H1 (cell line): ENCODE measurements around the gene SLC25A11. TPM values are rescaled to one million over a fixed set of nuclear protein-coding genes. Genes with fewer than 3 reads are reported as not detected.

Experiments used
- CTCF ChIA-PET: fragments of 300-600 bp; sonication (Branson Sonifier 250); formaldehyde crosslinking; loops from one replicate; lab custom pipeline; 2021; ENCODE audit not compliant: partially characterized antibody; lab: Charles Lee
- POLR2A ChIA-PET: fragments of 300-600 bp; sonication (Branson Sonifier 250); formaldehyde crosslinking; loops from one replicate; lab custom pipeline; 2021; ENCODE audit warnings: inconsistent platforms; ENCODE audit not compliant: partially characterized antibody; lab: Charles Lee
- DNase-seq, 2 experiments: peaks; one replicate each; pipeline versions ENCODE4 v3.0.0 to v3.0.0-alpha.2; 2010 to 2022; ENCODE audit warnings: low spot score in 2 of 2, low read depth in 1 of 2, mixed read lengths in 1 of 2
- FAIRE-seq: peaks from 2 replicates; lab custom pipeline; 2011; peaks lifted over from hg19 to GRCh38; lab: Jason Lieb, UNC
- H2AFZ ChIP-seq: 2 replicates; pipeline ENCODE4 v1.8.1; 2012; ENCODE audit warnings: low read length, inconsistent platforms
- H2AK5ac ChIP-seq: 2 replicates; pipeline ENCODE4 v1.6.1; 2013; ENCODE audit warnings: low read depth, low read length
- H2BK120ac ChIP-seq: replicated peaks from 2 replicates; pipeline ENCODE3; 2013; ENCODE audit warnings: low read depth, low read length, inconsistent platforms
- H2BK12ac ChIP-seq: 2 replicates; pipeline ENCODE4 v1.6.1; 2013; ENCODE audit warnings: low read depth, low read length
- H2BK15ac ChIP-seq: 2 replicates; pipeline ENCODE4 v1.6.1; 2013; ENCODE audit warnings: low read length
- H2BK20ac ChIP-seq: 2 replicates; pipeline ENCODE4 v1.6.1; 2013; ENCODE audit warnings: low read length
- H2BK5ac ChIP-seq: 2 replicates; pipeline ENCODE4 v1.6.1; 2013; ENCODE audit warnings: low read depth, low read length
- H3K14ac ChIP-seq: 2 replicates; pipeline ENCODE4 v1.6.1; 2013; ENCODE audit warnings: inconsistent platforms; ENCODE audit not compliant: insufficient read length
- H3K18ac ChIP-seq: 2 replicates; pipeline ENCODE4 v1.6.1; 2013; ENCODE audit warnings: low read length; ENCODE audit errors: extremely low read depth
- H3K23ac ChIP-seq: 2 replicates; pipeline ENCODE4 v1.6.1; 2013; ENCODE audit warnings: inconsistent platforms; ENCODE audit not compliant: insufficient read length
- H3K23me2 ChIP-seq: 2 replicates; pipeline ENCODE4 v1.6.1; 2013; ENCODE audit warnings: low read depth, low read length
- H3K27ac ChIP-seq: 2 replicates; pipeline ENCODE4 v1.6.1; 2011; ENCODE audit warnings: low read depth, low read length, inconsistent platforms
- H3K27me3 ChIP-seq, 4 experiments: replicated peaks in 1 of 4; 1 replicate in 1 of 4; 2 replicates in 3 of 4; pipeline versions ENCODE4 v1.6.1 to v1.8.1; 2011 to 2013; ENCODE audit warnings: low read length in 3 of 4, mild to moderate bottlenecking in 3 of 4, inconsistent platforms in 2 of 4, mixed read lengths in 2 of 4, moderate library complexity in 1 of 4; ENCODE audit not compliant: control insufficient read depth in 3 of 4, insufficient read depth in 3 of 4; ENCODE audit errors: extremely low read depth in 1 of 4
- H3K36me3 ChIP-seq, 4 experiments: 2 replicates each; pipeline versions ENCODE4 v1.6.1 to v1.8.1; 2011 to 2013; ENCODE audit warnings: mild to moderate bottlenecking in 4 of 4, low read length in 3 of 4, moderate library complexity in 2 of 4, control low read depth in 1 of 4, inconsistent platforms in 1 of 4; ENCODE audit not compliant: insufficient read depth in 4 of 4, control insufficient read depth in 2 of 4
- H3K4ac ChIP-seq: replicated peaks from 2 replicates; pipeline ENCODE3; 2013; ENCODE audit warnings: low read length, low read depth, mixed read lengths, inconsistent platforms; ENCODE audit not compliant: insufficient read length
- H3K4me1 ChIP-seq, 4 experiments: replicated peaks in 1 of 4; 1 replicate in 1 of 4; 2 replicates in 3 of 4; pipeline versions ENCODE4 v1.6.1 to v1.8.1; 2011 to 2013; ENCODE audit warnings: low read length in 3 of 4, inconsistent platforms in 2 of 4, mixed read lengths in 1 of 4; ENCODE audit not compliant: insufficient read depth in 4 of 4, control insufficient read depth in 3 of 4
- H3K4me2 ChIP-seq, 2 experiments: 2 replicates each; pipeline versions ENCODE4 v1.6.1 to v1.8.1; 2011 to 2013; ENCODE audit warnings: low read depth in 2 of 2, low read length in 2 of 2, control low read depth in 1 of 2, inconsistent platforms in 1 of 2, mild to moderate bottlenecking in 1 of 2; ENCODE audit not compliant: insufficient read depth in 1 of 2
- H3K4me3 ChIP-seq, 4 experiments: fragments of 200-600, 300-600 bp in 1 of 4; sonication (generic), shearing (Covaris generic), sonication (Bioruptor Twin) in 1 of 4; 2 replicates each; pipeline versions ENCODE4 v1.5.1 to v1.8.1; 2011 to 2016; ENCODE audit warnings: low read length in 4 of 4, low read depth in 3 of 4, control low read depth in 2 of 4, inconsistent platforms in 2 of 4, mild to moderate bottlenecking in 2 of 4, mixed read lengths in 1 of 4, moderate library complexity in 1 of 4; ENCODE audit not compliant: insufficient read depth in 2 of 4; ENCODE audit errors: extremely low read depth in 1 of 4
- H3K56ac ChIP-seq: replicated peaks from 2 replicates; pipeline ENCODE3; 2013; ENCODE audit warnings: low read depth, mild to moderate bottlenecking, mixed read lengths, low read length, inconsistent platforms; ENCODE audit not compliant: insufficient read length
- H3K79me1 ChIP-seq: 2 replicates; pipeline ENCODE4 v1.6.1; 2013; ENCODE audit warnings: low read depth, low read length, control low read depth
- H3K79me2 ChIP-seq, 2 experiments: 2 replicates each; pipeline versions ENCODE4 v1.6.1 to v1.8.1; 2012 to 2013; ENCODE audit warnings: low read length in 2 of 2, mild to moderate bottlenecking in 2 of 2, inconsistent platforms in 1 of 2; ENCODE audit not compliant: insufficient read depth in 2 of 2, control insufficient read depth in 1 of 2
- H3K9ac ChIP-seq, 4 experiments: replicated peaks in 1 of 4; 1 replicate in 1 of 4; 2 replicates in 3 of 4; pipeline versions ENCODE4 v1.6.1 to v1.8.1; 2011 to 2013; ENCODE audit warnings: low read depth in 3 of 4, low read length in 3 of 4, control low read depth in 2 of 4, mild to moderate bottlenecking in 2 of 4, moderate library complexity in 2 of 4, inconsistent platforms in 1 of 4; ENCODE audit errors: extremely low read depth in 1 of 4
- H3K9me3 ChIP-seq, 2 experiments: 2 replicates each; pipeline versions ENCODE4 v1.6.1 to v1.8.1; 2012 to 2013; ENCODE audit warnings: mild to moderate bottlenecking in 2 of 2, moderate library complexity in 2 of 2, control low read depth in 1 of 2, inconsistent platforms in 1 of 2, low read depth in 1 of 2, low read length in 1 of 2, mixed read lengths in 1 of 2; ENCODE audit not compliant: insufficient read depth in 2 of 2
- H4K20me1 ChIP-seq, 2 experiments: replicated peaks in 1 of 2; 2 replicates each; pipeline versions ENCODE3 to v1.8.1; 2011 to 2013; ENCODE audit warnings: inconsistent platforms in 2 of 2, low read length in 2 of 2, mild to moderate bottlenecking in 1 of 2; ENCODE audit not compliant: insufficient read depth in 2 of 2, control insufficient read depth in 1 of 2
- H4K5ac ChIP-seq: 2 replicates; pipeline ENCODE4 v1.6.1; 2013; ENCODE audit warnings: low read length, low read depth, mixed read lengths, inconsistent platforms; ENCODE audit not compliant: insufficient read length
- H4K8ac ChIP-seq: 2 replicates; pipeline ENCODE4 v1.8.0; 2013; ENCODE audit warnings: mild to moderate bottlenecking, moderate library complexity, low read length, inconsistent platforms; ENCODE audit not compliant: insufficient read depth; ENCODE audit errors: extremely low read depth
- H4K91ac ChIP-seq: replicated peaks from 2 replicates; pipeline ENCODE3; 2013; ENCODE audit warnings: low read length, mixed read lengths, inconsistent platforms; ENCODE audit not compliant: insufficient read length
- BACH1 ChIP-seq: IDR thresholded peaks from 2 replicates; pipeline ENCODE4 v1.6.1; 2012; ENCODE audit warnings: low read length, improper control_type of control experiment
- BCL11A ChIP-seq, 2 experiments: IDR thresholded peaks; one replicate each; pipeline ENCODE4 v1.6.1; 2011; ENCODE audit warnings: low read depth in 2 of 2, low read length in 2 of 2, mild to moderate bottlenecking in 2 of 2
- CTCF ChIP-seq, 3 experiments: IDR thresholded peaks; 1 replicate in 2 of 3; 2 replicates in 1 of 3; pipeline versions ENCODE4 v1.5.1 to v1.6.1; 2011; ENCODE audit warnings: low read length in 3 of 3, mild to moderate bottlenecking in 3 of 3, inconsistent platforms in 2 of 3, low read depth in 1 of 3, moderate library complexity in 1 of 3; ENCODE audit not compliant: insufficient read depth in 1 of 3; ENCODE audit errors: control extremely low read depth in 1 of 3
- KDM5A ChIP-seq: fragments of 200-600 bp; IDR thresholded peaks from 2 replicates; pipeline ENCODE4 v1.7.1; 2012; ENCODE audit warnings: mild to moderate bottlenecking, low read length, inconsistent platforms, mixed read lengths
- PHF8 ChIP-seq: fragments of 200-600 bp; sonication (generic); conservative IDR thresholded peaks from 2 replicates; pipeline ENCODE4 v1.7.1; 2012; ENCODE audit warnings: low read depth, mild to moderate bottlenecking, inconsistent platforms, low read length, moderate library complexity
- POU5F1 ChIP-seq: IDR thresholded peaks from 2 replicates; pipeline ENCODE4 v1.6.1; 2011; ENCODE audit warnings: low read depth, mild to moderate bottlenecking, low read length, moderate library complexity
- TAF1 ChIP-seq: IDR thresholded peaks from 2 replicates; pipeline ENCODE4 v1.6.1; 2011; ENCODE audit warnings: mild to moderate bottlenecking, low read depth, low read length
- WGBS, 2 experiments: shearing (Covaris generic) in 1 of 2; methylation state at CpG; one replicate each; pipeline versions ENCODE4 v1.1.6 to v1.1.7; 2013 to 2015; ENCODE audit warnings: low lambda C conversion rate in 2 of 2, mixed read lengths in 2 of 2, inconsistent platforms in 1 of 2, low coverage in 1 of 2, missing lambda C conversion rate in 1 of 2; ENCODE audit not compliant: insufficient replicate concordance in 2 of 2, insufficient coverage in 1 of 2, insufficient read length in 1 of 2; ENCODE audit errors: extremely low coverage in 1 of 2, missing lambda C conversion rate in 1 of 2; 5-methylcytosine and 5-hydroxymethylcytosine counted together
- polyA plus RNA-seq, 7 experiments: library from polyadenylated mRNA; depleted of rRNA in 3 of 7; stranded (reverse) in 5 of 7; unstranded in 2 of 7; fragments of >200 nt in 5 of 7; fragments of 200-250 nt in 2 of 7; gene quantifications; 1 replicate in 5 of 7; 2 replicates in 1 of 7; 4 replicates in 1 of 7; pipeline versions ENCODE4 v1.2.1 to v1.2.3, GENCODE V29; 2011 to 2013; ENCODE audit warnings: missing spikeins in 2 of 7, mixed read lengths in 2 of 7
- total RNA-seq: library from RNA; stranded (reverse); fragmentation: NEBNext Ultra II Directional; extraction: Animal tissue kit (Norgen Biotek cat#: 25700); gene quantifications from 2 replicates; pipeline ENCODE4 v1.2.1, GENCODE V29; 2021
- TF ChIP-seq, protein P1 (sequence below): IDR thresholded peaks from 2 replicates; pipeline ENCODE4 v1.6.1; 2012; ENCODE audit warnings: inconsistent platforms

SLC25A11 gene
- total and polyA plus RNA-seq, 2 of the 8 experiments (the other 6 are each of a cell fraction or from before 2014, with no cell fraction given), result 55.9 to 97.0 TPM

- H3K14ac ChIP-seq, result no peak overlapping the region
- no peak overlapping the region for H3K18ac ChIP-seq
- POLR2A ChIA-PET, result interaction anchor here (0.7 to 27.4 kb wide), 12 partner anchors 8 to 63 kb away, joined by 3 to 987 read pairs (median 8); partner anchors contain the start of genes C17orf107, CHRNE, ENO3 and INCA1
- H3K79me2 ChIP-seq, result peaks cover 0 to 12% of the 10 kb centered on the region in 2 experiments; a peak in 3 of 4 replicates
- FAIRE-seq (no peak), DNase-seq (no peak)
- H2BK5ac ChIP-seq, result no peak overlapping the region
- H2BK120ac ChIP-seq, result no peak overlapping the region
- no peak overlapping the region for H2AK5ac ChIP-seq
- peaks cover 9 to 16% (median 13%) of the 10 kb centered on the region in 4 experiments for H3K36me3 ChIP-seq
- CTCF ChIA-PET, result interaction anchor here (0.7 to 1.3 kb wide), 8 partner anchors 9 to 131 kb away, joined by 3 to 10 read pairs (median 4); no protein-coding TSS in a partner anchor
- H3K9me3 ChIP-seq, result no peaks in the 10 kb centered on the region
- H3K4me1 ChIP-seq, result peaks cover 0 to 8% (median 6%) of the 10 kb centered on the region in 4 experiments; a peak in 6 of 7 replicates
- no peak overlapping the region for H2BK20ac ChIP-seq
- H3K56ac ChIP-seq, result no peak overlapping the region
- no peak overlapping the region for H4K5ac ChIP-seq
- H3K4ac ChIP-seq, result no peak overlapping the region
- no peak overlapping the region for H2BK15ac ChIP-seq
- peaks cover 9% of the 10 kb centered on the region for H3K79me1 ChIP-seq
- H3K27me3 ChIP-seq, result no peaks in the 10 kb centered on the region
- 83% methylated on average over 14 of the region's 14 CpGs; no CpG with 5 or more reads in 1 of the 2 experiments for whole genome bisulfite sequencing, 2 experiments
- peaks cover 8% of the 10 kb centered on the region; the same call in 1 of the 2 replicates for H3K23me2 ChIP-seq
- H4K91ac ChIP-seq, result no peak overlapping the region
- H2BK12ac ChIP-seq, result no peak overlapping the region
- no peak overlapping the region for H2AFZ ChIP-seq
- H4K20me1 ChIP-seq, result peaks cover 0 to 1% of the 10 kb centered on the region in 2 experiments
- no peak overlapping the region for H3K9ac ChIP-seq
- H3K27ac ChIP-seq, result no peak overlapping the region
- no peak overlapping the region for H3K4me2 ChIP-seq
- no peak overlapping the region for H4K8ac ChIP-seq
- no peak overlapping the region for H3K23ac ChIP-seq
- no peak overlapping the region for H3K4me3 ChIP-seq
- peak; percentile 11; the same call in 1 of the 2 replicates for TF ChIP-seq BACH1
- TF ChIP-seq POU5F1, result no peak
- no peak for TF ChIP-seq PHF8
- no peak for TF ChIP-seq TAF1
- peak; percentile 15 to 55 (median 51) for TF ChIP-seq CTCF (IDR thresholded peaks at IDR 0.05; ENCODE audit: control extremely low read depth in 1 of 3, insufficient read depth in 1 of 3, low read depth in 1 of 3, low read length in 3 of 3)
- TF ChIP-seq, protein P1, sequence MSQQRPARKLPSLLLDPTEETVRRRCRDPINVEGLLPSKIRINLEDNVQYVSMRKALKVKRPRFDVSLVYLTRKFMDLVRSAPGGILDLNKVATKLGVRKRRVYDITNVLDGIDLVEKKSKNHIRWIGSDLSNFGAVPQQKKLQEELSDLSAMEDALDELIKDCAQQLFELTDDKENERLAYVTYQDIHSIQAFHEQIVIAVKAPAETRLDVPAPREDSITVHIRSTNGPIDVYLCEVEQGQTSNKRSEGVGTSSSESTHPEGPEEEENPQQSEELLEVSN, result no peak
- no peak for TF ChIP-seq KDM5A
- no peak for TF ChIP-seq BCL11A (IDR thresholded peaks at IDR 0.05; ENCODE audit: low read depth in 2 of 2, low read length in 2 of 2)
These were observed 5.5 kb downstream of the SLC25A11 start for GRCh38 chr17:4934173-4934979.
